HG03342 (cell line): Measurements from ENCODE around the gene HBEGF.

Source experiments
- ATAC-seq: cut with Tn5 transposase; IDR thresholded peaks from one replicate; pipeline ENCODE4 v1.9.1; 2021; ENCODE audit warnings: mild to moderate bottlenecking, moderate library complexity; ENCODE audit not compliant: unreplicated experiment

Gene HBEGF, protein sequence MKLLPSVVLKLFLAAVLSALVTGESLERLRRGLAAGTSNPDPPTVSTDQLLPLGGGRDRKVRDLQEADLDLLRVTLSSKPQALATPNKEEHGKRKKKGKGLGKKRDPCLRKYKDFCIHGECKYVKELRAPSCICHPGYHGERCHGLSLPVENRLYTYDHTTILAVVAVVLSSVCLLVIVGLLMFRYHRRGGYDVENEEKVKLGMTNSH

DNA sequence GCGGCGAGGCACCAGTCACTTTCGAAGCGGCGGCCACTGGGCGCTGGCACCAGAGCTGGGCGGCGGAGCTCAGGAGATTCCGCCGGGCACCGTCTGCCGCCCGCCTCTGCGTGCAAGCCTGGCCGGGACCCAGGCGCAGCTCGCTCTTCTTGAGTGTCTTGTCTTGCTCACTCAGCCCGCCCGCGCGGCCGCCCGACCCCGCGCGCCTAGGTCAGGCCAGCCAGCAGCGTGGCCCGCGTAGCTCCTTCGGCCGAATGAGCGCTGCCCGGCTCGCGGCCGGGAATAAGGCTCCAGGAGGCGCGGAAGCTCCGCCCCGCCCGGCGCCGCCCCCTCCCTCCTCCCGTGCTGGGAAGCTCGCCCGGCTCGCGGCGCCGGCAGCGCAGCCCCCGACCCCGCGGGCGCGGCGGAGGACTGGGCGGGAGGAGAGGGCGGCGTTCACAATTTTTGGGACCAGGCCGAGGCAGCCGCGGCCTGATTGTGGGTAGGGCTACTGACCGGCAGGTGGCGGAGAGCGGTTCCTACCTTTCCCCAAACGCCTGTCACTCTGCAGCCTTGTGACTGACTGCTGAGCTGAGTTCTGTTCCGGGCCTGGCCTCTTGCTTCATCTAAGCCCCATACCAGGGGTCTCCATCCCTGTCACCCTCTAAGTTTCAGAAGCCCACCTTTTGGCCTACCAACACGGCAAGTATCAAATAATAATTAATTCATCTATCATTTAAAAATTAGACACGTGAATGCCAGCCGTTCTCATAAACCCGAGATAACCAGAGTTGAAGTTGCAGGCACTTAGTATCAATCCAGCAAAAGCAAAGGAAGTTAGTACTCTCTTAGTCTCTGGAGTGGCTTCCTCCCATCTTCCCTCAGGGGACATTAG lies at the start of gene HBEGF:
TSS of gene HBEGF (minus strand) at position 256 of the 874 bp plus-strand sequence. CDS start 275 bp downstream, outside the sequence.
- peak; percentile 83 for ATAC-seq

DNA sequence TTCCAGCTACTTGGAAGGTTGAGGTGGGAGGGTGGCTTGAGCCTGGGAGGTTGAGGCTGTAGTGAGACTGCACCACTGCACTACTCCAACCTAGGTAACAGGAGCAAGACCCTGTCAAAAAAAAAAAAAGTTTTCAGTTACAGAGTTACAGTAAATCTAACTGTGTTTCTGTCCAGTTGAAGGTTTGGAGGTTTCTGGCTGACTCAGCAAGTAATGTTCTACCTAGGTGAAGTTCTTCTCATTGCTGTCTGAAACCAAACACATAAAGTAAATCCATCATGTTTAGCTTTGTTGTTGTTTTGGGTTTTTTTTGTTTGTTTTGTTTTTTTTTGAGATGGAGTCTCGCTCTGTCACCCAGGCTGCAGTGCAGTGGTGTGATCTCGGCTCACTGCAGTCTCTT lies 47.3 kb upstream of the HBEGF start:
- ATAC-seq: no peak

DNA sequence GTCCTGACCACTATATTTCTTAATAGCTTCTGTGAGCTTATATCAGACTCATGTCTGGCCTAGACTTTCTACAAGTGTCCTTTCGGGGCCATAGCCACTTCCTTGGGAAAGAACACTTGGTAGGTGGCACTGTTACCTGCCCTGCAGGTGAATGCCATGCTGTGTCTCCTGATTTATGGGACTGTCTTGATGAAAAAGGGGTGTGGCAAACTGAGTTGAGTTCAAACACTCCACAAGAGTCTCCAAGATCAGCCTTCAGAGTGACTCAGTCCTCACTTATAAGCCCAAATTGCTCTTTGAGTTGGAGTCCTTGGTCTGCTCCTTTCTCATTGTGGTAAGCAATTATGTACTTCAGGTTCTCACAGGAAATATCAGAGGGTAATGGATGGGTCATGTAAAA lies 45.3 kb upstream of the HBEGF start:
- ATAC-seq: no peak

DNA sequence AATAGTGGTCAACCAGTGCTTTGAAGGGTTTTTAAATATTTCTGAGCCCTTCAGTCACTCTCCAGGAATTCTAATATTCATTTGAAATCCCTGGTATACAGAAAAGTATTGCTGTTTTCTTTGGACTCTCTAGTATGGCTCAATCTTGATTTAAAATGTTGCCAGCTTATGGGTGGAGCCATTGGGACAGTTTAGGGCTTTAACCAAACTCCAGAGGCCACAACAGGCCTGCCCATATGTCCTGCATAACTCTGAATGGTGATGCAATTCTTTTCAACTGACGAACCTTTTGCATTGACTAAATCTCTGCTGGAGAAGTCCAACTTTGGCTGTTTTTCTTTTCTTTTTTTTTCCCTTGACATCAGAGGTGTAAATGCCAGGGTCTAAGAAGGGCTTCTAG lies 44.9 kb upstream of the HBEGF start:
- no peak for ATAC-seq

DNA sequence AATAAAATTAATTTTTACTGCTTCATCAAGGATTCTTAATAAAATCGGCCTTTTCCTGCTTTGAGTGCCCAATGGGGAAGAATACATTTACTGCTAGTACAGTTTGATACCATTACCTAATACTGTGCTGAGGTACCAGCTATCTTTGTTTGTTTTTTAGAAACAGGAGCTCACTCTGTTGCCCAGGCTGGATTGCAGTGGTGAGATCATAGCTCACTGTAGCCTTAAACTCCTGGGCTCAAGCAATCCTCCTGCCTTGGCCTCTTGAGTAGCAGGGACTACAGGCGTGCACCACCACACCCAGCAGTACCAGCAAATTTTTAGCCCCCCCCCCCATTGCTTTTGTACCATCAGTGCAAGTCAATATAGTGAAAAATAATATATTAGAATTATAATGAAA lies 41.6 kb upstream of the HBEGF start:
- no peak for ATAC-seq

DNA sequence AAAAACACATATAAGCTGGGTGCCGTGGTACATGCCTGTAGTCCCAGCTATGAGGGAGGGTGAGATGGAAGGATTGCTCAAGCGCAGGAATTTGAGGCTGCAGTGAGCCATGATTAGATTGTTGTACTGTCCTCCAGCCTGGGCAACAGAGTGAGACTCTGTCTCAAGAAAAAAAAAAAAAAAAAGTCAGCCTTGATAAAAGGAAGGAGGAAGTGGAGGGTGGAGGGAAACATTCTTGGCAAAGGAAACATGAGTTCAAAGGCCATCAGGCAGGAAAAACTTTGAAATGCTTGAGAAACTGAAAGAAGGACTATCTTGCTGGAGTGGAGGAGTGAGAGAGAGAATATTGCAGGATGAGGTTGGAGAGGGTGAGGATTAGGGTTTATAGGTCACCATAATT lies 36.9 kb upstream of the HBEGF start:
- ATAC-seq: no peak

DNA sequence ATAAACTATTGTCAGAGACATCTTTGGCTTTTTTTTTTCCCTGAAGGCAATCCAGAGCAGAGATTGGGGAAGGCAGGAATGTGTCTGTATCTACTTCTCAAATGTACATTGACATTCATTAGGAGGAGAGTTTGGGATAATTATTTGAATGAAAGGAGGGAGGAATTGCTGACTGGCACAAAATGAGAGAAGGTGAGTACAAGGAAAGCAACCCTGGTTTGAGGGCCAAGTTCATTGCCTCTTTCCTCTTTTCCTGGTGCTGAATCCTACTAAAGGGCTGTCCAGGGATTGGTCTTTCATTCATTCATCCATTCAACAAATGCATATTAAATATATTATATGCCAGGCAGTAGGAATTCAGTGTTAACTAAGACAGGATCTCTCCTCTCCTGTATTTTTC lies 36.5 kb upstream of the HBEGF start:
- no peak for ATAC-seq

DNA sequence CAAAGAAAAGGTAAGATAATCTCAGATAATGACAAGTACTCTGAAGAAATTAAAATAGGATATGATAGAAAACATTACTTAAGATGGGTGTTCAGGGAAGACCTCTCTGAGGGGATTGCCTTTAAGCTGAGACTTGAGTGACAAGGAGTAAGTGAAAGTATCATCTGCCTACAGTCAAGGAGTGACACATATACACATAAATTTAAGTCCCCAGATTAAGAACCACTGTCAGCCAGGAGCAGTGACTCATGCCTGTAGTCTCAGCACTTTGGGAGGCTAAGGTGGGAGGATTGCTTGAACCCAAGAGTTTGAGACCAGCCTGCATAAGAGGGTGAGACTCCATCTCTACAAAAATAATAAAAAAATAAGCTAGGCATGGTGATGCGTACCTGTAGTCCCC lies 35.6 kb upstream of the HBEGF start:
- ATAC-seq: no peak

DNA sequence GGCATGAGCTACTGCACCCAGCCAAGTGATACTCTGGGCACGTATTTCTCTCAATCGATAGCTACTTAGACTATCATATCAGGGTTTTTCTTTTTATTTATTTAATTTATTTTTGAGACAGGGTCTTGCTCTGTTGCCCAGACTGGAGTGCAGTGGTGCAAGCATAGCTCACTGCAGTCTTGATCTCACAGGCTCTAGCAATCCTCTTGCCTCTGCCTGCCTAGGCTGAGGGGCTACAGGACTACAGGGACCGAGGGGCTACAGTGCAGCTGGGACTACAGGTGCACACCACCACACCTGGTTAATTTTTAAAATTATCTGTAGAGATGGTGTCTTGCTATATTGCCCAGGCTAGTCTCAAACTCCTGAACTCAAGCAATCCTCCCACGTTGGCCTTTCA lies 34.9 kb upstream of the HBEGF start:
- no peak for ATAC-seq

DNA sequence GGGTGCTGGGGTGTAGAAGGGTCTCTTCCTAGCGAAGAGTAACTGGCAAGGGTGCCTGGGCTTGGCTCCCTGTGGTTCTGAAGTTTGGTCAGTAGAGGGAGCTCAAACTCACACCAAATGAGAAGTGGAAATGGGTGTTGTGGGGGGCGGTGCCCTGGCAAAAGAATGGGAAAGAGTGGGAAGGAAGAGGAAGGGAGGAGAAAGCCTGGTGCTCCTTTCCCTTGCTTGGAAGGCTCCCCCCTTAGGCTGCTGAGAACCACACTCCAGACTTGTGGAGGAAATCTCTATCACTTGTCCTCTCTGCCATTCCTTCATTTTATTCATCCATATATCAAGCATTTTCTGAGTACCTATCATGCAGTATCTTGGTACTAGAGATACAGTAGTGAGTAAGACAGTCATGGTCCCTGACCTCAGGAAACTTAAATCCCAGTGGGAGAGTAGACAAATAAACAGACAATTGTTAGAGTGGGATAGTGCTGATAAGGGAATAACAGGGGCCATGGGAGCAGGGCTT lies 26.6 kb upstream of the HBEGF start:
- no peak for ATAC-seq

DNA sequence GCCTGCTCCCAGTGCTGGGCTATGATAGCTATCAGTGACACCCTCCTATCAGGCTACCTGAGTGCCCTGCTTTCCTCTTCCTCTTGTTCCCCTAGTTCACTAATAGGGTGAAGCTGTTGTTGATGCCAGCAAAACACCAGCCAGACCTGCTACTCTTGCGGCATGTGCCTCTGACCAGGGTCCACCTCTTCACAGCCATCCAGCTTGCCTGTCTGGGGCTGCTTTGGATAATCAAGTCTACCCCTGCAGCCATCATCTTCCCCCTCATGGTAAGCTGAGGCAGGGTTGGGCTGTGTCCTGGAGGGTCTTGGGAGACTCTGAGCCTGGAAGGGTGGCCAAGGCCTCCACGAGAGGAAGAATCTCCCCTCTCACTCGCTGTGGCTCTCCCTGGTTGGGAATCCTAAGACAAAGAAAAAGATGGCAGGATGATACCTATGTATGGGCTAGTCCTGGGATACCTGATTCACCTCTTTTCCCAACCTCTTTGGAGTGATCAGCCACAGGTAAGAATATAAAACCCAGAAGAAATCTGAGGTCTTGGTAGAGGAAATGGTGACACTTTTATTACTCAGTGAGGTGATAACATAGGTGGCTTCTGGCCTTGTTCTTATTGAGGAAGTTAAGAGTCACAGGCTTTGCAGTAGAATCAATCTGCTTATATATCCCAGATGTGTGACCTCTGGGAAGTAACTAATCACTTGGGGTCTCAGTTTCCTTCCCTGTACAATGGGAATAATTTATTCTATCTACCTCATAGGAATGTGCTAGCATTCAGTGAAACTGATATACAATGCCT lies 25.2 kb upstream of the HBEGF start:
- no peak for ATAC-seq

DNA sequence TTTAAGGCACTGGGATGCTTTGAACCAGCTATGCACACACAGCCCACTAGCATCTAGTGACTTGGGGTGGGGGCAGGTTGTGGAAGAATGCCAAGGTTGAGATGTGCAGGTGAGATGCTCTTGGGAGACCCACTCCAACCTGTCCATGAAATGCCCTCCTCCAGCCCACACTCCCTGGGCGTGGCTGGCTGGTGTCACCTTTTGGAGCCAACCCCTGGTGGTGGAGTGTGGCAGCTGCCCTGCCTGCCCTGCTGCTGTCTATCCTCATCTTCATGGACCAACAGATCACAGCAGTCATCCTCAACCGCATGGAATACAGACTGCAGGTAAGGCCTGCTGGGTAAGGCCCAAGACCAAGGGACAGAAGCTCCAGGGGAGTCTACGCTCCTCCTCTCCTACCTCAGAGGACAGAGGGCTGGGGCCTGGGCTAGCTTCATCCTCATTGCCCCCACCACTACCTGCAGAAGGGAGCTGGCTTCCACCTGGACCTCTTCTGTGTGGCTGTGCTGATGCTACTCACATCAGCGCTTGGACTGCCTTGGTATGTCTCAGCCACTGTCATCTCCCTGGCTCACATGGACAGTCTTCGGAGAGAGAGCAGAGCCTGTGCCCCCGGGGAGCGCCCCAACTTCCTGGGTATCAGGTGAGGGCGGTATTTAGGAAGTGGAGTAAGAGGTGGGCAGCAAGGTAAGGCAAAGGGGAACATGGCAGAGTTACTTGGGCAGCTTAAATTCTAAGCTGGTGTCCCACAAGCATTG lies 21.0 kb upstream of the HBEGF start:
- no peak for ATAC-seq

DNA sequence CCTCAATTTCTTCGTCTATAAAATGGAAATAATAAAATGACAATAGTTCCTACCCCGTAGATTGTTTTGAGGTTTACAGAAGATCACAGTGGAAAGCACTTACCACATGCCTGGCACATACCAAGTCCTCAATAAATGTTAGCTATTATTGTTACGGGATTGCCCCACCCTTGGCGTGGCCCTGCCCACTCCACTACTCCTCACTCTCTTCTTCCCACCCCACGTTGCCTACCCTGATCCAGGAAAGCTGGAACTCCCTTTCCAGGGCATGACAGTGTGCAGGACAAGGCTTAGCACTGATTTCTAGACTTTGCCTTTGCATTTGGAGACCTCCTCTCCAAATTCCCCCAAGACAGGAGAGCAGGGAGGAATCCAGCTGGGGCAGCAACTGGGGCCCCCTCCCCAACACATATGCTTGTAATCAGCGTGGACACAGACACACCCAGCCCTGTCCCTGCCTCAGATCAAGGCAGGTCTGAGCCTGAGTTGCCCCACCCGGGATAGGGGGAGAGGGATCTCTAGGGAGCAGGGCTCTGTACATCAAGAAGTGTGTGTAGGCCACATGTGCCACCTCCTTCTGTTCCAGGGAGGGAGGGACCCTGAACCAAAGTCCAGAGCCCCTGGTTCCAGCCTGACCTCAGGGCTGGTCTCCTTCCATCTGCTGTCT lies 20.3 kb upstream of the HBEGF start:
- ATAC-seq: no peak

DNA sequence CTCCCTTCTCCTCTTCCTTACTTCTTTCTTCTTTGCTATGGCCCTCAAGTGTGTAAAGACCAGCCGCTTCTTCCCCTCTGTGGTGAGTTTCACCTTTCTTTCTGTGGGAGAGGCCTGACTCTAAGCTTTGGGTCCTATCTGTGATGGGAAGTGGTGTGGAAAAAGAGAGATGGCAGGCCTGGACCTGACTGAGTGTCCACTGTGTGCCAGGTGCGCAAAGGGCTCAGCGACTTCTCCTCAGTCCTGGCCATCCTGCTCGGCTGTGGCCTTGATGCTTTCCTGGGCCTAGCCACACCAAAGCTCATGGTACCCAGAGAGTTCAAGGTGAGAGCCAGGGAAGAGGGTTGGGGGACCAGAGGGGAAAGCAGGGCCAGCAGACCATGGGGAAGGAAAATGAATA lies 19.5 kb upstream of the HBEGF start:
- ATAC-seq: no peak

DNA sequence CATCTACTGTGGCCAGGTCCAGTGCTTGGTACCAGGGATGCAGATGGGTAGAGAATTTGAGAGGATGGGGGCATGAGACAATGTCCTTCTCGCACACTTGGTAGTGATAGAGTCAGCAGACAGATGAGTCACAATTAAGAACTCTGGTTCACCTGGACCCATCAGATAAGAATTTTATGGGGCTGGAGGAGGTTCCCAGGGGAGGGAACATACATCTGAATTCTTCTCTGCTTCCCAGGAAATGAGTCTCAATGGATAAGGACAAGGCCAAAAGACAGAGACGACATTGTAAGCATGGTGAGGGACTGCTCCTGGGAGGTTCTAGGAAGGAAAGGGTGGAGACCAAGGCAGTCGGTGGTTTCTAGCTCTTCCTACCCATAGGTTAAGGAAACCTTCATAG lies 18.9 kb upstream of the HBEGF start:
- ATAC-seq: no peak

DNA sequence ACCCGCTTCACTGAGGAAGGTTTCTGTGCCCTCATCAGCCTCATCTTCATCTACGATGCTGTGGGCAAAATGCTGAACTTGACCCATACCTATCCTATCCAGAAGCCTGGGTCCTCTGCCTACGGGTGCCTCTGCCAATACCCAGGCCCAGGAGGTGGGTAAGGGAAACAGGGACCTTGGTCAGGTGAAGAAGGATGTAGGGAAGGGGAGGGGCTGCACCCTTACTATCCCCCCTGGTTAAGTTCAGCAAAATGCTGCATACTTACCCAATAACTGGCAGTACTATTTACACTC lies 18.0 kb upstream of the HBEGF start:
- no peak for ATAC-seq

DNA sequence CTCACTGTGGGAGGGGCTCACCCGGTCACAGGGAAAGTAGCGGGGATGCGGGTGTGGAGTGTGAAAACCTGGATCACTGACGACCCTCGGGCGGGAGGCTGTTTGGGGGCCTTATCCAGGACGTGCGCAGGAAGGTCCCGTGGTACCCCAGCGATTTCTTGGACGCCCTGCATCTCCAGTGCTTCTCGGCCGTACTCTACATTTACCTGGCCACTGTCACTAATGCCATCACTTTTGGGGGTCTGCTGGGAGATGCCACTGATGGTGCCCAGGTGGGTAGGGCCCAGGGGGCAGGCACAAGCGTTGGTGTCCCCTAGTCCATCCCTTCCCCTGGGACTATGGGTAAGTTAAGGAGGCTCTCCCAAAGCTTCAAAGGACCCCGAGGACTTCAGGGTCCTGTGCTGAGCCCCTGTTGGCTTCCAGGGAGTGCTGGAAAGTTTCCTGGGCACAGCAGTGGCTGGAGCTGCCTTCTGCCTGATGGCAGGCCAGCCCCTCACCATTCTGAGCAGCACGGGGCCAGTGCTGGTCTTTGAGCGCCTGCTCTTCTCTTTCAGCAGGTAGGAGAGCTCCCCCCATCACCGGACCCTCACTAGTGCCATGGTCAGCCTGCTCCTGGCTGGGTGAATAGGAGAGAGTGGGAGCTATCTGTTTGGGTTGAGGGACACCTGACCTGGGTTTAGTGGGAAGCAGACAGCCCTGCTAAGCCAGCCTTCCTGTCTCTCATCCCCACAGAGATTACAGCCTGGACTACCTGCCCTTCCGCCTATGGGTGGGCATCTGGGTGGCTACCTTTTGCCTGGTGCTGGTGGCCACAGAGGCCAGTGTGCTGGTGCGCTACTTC lies 17.4 kb upstream of the HBEGF start:
- ATAC-seq: no peak

DNA sequence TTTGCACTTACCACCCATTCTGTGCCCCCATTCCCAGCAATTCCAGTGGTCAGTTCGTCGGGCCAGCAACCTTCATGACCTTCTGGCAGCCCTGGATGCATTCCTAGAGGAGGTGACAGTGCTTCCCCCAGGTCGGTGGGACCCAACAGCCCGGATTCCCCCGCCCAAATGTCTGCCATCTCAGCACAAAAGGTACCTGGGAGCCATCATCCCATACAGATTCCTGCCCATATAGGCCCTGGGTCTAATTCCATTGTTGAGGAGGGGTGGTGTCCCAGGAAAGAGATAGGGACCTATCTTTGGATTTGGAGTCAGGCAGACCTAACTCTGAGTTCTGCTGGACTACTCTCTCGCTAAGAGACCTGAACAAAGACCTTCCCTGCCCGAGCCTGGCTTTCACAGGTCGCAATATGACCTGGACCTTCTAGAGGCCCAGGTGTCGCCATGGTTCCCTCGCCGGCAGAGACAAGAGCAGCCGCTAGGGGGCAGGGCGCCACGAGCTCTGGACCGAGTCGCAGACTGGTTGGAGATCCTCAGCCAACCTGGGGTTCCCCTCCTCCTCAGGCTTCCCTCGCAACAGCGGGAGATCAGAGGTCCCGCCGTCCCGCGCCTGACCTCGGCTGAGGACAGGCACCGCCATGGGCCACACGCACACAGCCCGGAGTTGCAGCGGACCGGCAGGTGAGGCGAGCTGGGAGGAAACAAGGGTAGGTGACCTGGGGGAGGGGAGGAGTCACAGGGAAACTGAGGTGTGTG lies 16.6 kb upstream of the HBEGF start:
- peak; percentile 93 for ATAC-seq

DNA sequence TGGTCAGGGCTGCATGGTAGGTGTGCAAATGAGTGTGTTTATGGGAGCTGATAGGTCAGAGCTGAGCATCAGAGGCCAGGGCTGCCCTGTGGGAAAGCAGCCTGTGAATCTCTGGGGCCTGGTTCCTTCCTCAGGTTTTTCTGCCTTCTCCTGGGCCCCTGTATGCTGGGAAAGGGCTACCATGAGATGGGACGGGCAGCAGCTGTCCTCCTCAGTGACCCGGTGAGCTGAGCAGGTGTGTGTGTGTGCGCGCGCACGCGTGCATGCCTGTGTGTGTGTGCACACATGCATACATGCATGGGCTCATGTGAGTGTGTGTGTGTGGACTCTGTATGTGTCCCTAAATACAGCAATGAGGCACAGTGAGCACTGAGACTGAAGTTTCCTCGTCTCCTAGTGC lies 15.9 kb upstream of the HBEGF start:
- no peak for ATAC-seq
